SKM-1 treated with dmso at 0.1 percent for 144 hours (cell line): Measurements from ENCODE around the gene RNASE8.
"Not testable (repeated sequence)": the region's sequence is repeated elsewhere in the genome, so short reads cannot be mapped to it uniquely, and the experiment has no call there.

ENCODE experiments used
- DNase-seq: peaks from one replicate; lab custom pipeline; 2025; ENCODE audit not compliant: unreplicated experiment; lab: John Stamatoyannopoulos, UW

The RNASE8 gene

GRCh38 chr14:21029917-21030316 is 27.7 kb upstream of the RNASE8 start, which contains the start of gene TPPP2:
Gene TPPP2 (plus strand): TSS chr14:21030217. CDS start chr14:21030582, 365 bp downstream.
- no peak for DNase-seq

- no peak for DNase-seq
Observed at GRCh38 chr14:21030531-21030930, 27.1 kb upstream of the RNASE8 start.

DNA sequence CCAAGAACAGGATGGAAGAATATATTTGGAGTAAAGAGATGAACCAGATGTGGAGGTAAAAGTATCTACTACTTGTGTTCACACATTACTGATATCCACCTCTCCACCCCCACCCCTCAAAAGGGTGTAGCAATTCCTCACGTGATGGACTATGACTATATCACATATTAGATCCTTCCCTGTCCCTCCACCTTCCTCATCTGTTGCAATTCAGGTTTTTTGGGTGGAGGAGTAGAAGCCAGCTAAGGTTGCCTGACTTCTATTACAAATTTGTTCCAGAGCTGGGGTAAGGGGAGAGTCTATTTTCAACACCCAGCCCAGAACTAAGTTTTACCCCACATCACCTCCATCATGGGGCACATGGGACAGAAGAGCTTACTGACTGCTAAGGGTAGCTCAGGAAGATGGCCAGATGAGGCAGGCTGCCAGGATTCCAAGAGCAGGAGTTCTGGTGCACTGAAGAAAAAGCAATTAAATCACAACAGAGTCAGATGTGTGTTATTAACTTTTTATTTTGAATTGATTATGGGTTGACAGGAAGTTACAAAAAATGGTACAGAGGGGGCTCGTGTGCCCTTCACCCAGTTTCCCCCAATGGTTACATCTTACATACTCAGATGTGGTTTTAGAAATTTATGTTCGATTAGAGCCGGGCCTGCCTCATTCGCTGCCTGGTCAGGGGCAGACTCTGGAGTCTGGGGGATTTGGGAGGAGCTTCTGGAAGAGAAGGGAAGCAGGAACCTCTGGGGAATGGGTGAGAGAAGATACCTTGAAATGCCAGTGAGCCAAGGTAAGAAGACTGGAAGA is 25.1 kb upstream of the RNASE8 start:
- no peak for DNase-seq

DNA sequence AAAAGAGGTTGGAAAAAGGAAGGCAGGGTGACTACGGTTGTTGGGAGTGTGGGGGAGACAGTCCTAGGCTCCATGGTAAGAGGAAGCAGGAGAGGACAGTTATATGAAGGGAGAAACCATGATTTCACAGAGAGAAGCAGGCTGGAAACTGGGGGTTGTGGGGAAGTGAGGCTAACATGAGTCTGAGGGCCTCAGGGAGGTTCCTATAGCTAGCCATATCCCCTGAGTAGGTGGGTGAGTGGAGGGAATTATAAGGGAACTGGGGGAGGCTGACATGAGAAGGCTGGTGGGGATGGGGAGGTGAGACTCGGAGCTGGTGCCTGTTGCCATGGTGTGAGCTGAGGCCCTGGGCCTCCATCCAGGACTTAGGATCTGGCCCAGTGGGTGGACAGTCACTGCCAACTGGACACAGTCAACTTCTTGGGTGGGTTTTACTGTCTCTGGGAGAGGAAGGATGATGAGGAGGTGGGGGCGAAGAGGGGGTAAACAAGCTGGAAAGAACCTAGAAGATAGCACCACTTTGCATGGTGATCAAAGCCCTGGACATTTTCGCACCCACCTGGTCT is 24.4 kb upstream of the RNASE8 start:
- DNase-seq = no peak

DNA sequence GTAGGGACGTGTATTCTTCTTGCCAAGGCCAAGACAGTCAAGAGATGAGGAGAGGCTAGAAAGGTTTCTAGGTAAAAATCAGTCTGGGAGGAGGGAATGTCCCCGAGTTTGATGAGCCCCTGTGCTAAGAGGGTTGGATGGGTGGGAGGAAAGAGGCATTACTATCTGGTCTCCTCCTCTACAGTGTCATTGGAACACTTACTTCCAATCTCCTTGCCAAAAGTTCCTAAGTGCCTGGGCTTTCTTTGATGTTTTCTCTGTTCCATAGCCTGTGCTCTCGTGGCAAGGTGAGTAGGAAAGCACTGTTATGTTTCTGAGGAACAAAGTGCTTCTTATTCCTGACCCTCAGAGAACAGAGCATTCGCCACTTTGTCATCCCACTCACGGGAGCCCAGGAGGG is 22.9 kb upstream of the RNASE8 start, which contains the start of gene RNASE13:
Gene RNASE13 (minus strand): TSS at position 101 of the 400 bp plus-strand sequence. CDS start 519 bp downstream, outside the sequence.
- no peak for DNase-seq

- no peak for DNase-seq
Observed at GRCh38 chr14:21036751-21037150, 20.9 kb upstream of the RNASE8 start.

DNA sequence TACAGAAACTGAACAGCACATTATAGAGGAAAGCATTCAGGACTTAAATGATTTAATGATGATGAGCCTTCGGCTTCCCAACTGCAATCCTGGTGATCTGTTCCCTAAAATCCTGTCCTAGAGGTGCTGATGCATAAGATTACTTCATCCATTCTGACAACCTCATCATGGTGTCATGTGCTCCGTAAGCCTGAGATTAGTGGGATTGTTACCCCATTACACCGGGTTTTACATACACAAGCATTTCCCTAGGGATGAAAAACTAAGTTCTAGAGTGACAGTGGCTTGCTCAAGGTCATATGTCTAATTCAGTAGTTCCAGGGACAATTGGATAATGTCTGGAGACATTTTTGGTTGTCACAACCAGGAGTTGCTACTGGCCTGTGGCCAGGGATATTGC is 20.5 kb upstream of the RNASE8 start:
- no peak for DNase-seq

DNA sequence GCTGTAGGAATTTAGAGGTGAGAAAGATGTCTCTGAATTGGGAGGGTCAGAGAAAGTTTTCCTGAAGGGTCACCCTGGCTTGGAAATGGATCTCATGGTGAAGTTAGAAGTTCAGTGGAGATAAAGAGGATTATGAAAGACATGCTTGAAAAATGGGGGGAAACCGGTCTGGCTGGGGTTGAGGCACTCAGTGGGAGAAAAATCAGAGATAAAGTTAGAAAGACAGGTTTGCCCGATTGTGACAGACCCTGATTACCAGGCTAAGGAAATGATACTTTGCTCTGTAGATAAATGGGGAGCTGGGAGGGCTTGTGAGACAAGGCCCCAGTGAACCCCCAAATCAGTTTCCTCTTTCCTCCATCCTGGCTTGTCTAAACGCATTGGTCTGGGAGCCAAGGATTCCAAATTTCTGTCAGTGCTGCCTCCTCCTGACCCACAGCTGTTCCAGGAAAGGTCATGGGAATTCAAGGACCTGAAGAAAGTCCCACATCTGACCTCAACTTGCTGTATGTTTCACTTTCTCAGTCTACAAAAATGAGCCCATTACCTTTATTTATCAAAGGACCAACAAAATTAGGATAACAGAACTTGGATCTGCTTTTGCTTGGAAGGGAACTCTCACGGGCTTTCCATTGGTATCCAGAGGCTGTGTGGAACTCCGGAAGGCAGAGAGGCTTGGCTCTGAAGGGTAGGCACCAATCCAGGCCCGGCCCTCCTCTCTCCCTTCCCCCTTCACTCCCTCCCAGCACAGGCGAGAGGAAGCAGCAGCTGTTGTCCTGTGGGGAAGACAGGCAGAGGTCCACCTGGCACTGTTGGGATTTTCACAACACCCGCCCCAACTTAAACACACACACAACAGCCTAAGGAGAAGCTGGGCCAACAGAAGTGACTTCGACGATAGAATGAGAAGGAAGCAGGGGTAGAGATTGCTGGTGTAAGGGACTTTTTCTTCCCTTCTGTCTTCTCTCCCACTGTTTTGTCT is 18.9 kb upstream of the RNASE8 start:
- DNase-seq = no peak

- DNase-seq = peak; percentile 27
Observed at GRCh38 chr14:21039585-21040369, 17.8 kb upstream of the RNASE8 start.

DNA sequence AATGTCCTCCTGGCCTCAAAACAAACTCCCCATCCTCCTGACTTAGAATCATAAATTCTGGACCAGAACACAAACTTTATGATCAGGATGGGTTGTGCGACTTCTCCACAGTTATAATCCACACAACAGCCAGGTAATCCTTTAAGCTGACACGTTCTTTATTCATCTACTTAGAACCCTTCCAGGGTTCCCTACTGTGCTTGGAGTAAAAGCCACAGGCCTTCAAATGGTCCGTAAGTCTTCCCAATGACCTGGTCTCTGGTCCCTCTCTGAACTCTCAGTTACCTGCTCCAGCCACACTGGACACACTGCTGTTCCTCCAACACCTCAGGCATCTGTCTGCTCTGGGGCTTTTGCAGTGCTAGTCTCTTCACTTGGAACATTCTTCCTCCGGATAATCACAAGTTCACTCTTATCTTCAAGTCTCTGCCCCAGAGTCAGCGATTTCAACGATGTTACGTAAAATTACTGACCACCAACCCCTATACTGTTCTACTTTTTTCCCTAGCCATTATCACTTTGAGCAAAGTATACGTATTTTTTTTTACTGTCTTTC is 17.2 kb upstream of the RNASE8 start:
- no peak for DNase-seq

DNA sequence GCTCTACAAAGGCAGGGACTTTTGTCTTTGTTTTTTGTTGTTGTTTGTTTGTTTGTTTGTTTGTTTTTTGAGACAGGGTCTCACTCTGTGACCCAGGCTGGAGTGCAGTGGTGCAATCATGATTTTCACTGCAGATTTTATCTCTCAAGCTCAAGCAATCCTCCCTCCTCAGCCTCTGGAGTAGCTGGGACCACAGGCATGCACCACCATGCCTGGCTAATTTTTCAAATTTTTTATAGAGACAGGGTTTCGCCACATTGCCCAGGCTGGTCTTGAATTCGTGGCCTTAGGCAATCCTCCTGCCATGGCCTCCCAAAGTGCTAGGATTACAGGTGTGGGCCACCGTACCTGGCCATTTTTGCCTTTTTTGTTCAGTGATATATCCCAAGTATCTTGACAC is 16.7 kb upstream of the RNASE8 start:
- DNase-seq = not testable (repeated sequence)

- DNase-seq = no peak
Observed at GRCh38 chr14:21041676-21042433, 15.8 kb upstream of the RNASE8 start, which contains the start of gene RNASE7. Gene RNASE7 (plus strand): TSS chr14:21042362. CDS start chr14:21042993, 631 bp downstream.

- DNase-seq = no peak
Observed at GRCh38 chr14:21042918-21043317, 14.7 kb upstream of the RNASE8 start.

- no peak for DNase-seq
Observed at GRCh38 chr14:21043387-21043973, 14.1 kb upstream of the RNASE8 start.

DNA sequence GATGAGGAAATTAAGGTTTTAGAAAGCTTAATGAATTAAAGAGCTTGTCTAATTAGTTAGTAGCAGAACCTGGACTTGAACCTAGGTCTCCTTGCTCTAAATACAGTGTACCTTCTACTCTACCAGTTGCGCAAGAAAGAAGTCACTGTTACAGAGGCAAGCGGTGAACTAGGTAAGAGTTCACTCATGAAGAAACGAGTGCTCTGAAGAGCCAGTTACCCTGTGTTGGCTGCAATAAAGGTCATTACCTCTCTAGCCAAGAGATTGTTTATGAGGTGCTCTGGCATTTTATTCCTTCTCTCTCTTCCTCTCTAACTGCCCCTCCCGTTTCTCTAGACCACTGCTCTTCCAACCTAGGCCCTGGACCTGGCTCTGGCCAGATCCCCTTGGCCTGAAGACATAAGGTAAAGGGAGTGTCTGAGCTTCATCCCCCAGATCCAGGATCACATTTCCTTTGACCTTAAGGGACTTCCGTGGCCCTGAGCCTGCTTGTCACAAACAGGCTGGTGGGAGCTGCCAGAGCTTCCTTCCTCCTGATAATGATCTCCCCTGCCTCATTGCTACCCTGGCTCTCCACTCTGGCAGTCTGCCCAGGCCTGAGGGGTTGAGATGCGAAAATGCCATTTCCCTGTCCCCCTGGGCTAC is 13.5 kb upstream of the RNASE8 start:
- peak; percentile 39 for DNase-seq

GRCh38 chr14:21047378-21047781 is 10.2 kb upstream of the RNASE8 start:
- no peak for DNase-seq

GRCh38 chr14:21048638-21049037 is 9.0 kb upstream of the RNASE8 start:
- DNase-seq = no peak

DNA sequence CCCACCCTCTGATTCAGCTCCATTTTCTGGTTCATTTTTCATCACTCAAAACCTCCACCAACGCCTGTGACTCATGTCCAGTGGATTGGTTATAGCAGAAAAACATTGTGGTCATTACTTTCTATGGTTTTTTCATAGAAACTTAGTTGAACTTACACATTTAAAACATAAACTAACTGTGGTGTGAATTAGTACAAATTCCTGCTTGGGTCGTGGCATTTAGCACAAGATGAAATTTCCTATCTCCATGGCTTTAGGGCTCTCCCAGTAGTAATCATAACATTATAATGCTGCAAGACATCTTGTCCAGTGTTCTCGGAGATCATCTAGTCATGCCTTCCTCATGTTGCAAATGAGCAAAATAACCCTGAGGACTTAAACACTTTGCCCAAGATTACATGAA is 8.3 kb upstream of the RNASE8 start:
- DNase-seq = no peak
